A673 (cell line): ENCODE results near the gene KLRC4. TPM values are rescaled to one million over a fixed set of nuclear protein-coding genes. Genes with fewer than 3 reads are reported as not detected.

Experiments
- BruUV-seq: library from RNA; stranded (reverse); fragments of 400-500 nt; replicated peaks from 2 replicates; lab custom pipeline; 2021; lab: Mats Ljungman, UMichigan
- CTCF ChIA-PET: fragments of 300-600 bp; sonication (Branson Sonifier 250); formaldehyde crosslinking; loops from one replicate; lab custom pipeline; 2022; ENCODE audit warnings: antibody characterized with exemption; lab: Charles Lee
- POLR2A ChIA-PET: fragments of 300-600 bp; sonication (Branson Sonifier 250); formaldehyde crosslinking; loops from one replicate; lab custom pipeline; 2022; ENCODE audit warnings: antibody characterized with exemption; ENCODE audit not compliant: low non-redundant PET; lab: Charles Lee
- DNase-seq: peaks from one replicate; pipeline ENCODE4 v3.0.0-alpha.2; 2015; ENCODE audit warnings: low spot score
- H3K27ac ChIP-seq: fragments of 200-600 bp; sonication (generic); 2 replicates; pipeline ENCODE4 v1.5.1; 2016; ENCODE audit warnings: mixed run types, low read depth, mild to moderate bottlenecking, mixed read lengths, antibody characterized with exemption, low read length; ENCODE audit not compliant: poor library complexity, severe bottlenecking
- H3K27me3 ChIP-seq: fragments of 200-600 bp; sonication (generic); replicated peaks from 2 replicates; pipeline ENCODE4 v1.6.1; 2017; ENCODE audit warnings: mixed run types, low read depth, mild to moderate bottlenecking, mixed read lengths, antibody characterized with exemption, low read length; ENCODE audit not compliant: insufficient read depth, poor library complexity
- H3K36me3 ChIP-seq: fragments of 200-600 bp; sonication (generic); 2 replicates; pipeline ENCODE4 v1.6.1; 2016; ENCODE audit warnings: mixed run types, mild to moderate bottlenecking, mixed read lengths, antibody characterized with exemption, low read length; ENCODE audit not compliant: insufficient read depth, poor library complexity, severe bottlenecking
- H3K4me1 ChIP-seq: fragments of 200-600 bp; sonication (generic); 2 replicates; pipeline ENCODE4 v1.6.1; 2017; ENCODE audit warnings: mixed run types, mild to moderate bottlenecking, mixed read lengths, antibody characterized with exemption, low read length; ENCODE audit not compliant: insufficient read depth, poor library complexity, severe bottlenecking
- H3K4me3 ChIP-seq: fragments of 200-600 bp; sonication (generic); 2 replicates; pipeline ENCODE4 v1.5.1; 2016; ENCODE audit warnings: low read depth, mixed run types, mild to moderate bottlenecking, mixed read lengths, low read length; ENCODE audit not compliant: poor library complexity, severe bottlenecking
- H3K9me3 ChIP-seq: fragments of 200-600 bp; sonication (generic); 2 replicates; pipeline ENCODE4 v1.6.1; 2016; ENCODE audit warnings: mixed run types, low read depth, mild to moderate bottlenecking, mixed read lengths, antibody characterized with exemption, low read length; ENCODE audit not compliant: poor library complexity, severe bottlenecking
- CTCF ChIP-seq: fragments of 300-800, 200-600 bp; sonication (generic); conservative IDR thresholded peaks from 2 replicates; pipeline ENCODE4 v1.5.1; 2017; ENCODE audit warnings: low read depth, mild to moderate bottlenecking, antibody characterized with exemption, low read length, moderate library complexity, mixed read lengths
- EZH2 ChIP-seq: fragments of 200-600 bp; sonication (generic); IDR thresholded peaks from 2 replicates; pipeline ENCODE4 v1.6.1; 2017; ENCODE audit warnings: borderline replicate concordance, low read depth, mild to moderate bottlenecking, mixed read lengths, antibody characterized with exemption, low read length; ENCODE audit not compliant: poor library complexity, severe bottlenecking
- intact Hi-C: fragments of 100-400 bp; cut with micrococcal nuclease; formaldehyde crosslinking; loops from one replicate; pipeline ENCODE4 v1.10.0; 2022; ENCODE audit not compliant: unreplicated experiment
- total RNA-seq: library from RNA; stranded (reverse); gene quantifications from 2 replicates; pipeline ENCODE4 v1.2.3, GENCODE V29; 2021

KLRC4 gene
- total RNA-seq, 1 experiment from 2014 or later: not detected

GRCh38 chr12:10455766-10456165 is 46.2 kb upstream of the KLRC4 start:
- Histone ChIP-seq H3K27me3 (no peaks in the 10 kb centered on the region), H3K36me3 (no peaks in the 10 kb centered on the region), H3K27ac (no peak overlapping the region), H3K9me3 (no peaks in the 10 kb centered on the region), H3K4me3 (no peak overlapping the region), H3K4me1 (no peaks in the 10 kb centered on the region)
- BruUV-seq: no TSS peak
- ChIA-PET POLR2A (no interaction called here), CTCF (no interaction called here)
- intact Hi-C loops: no loop called here
- no peak for DNase-seq
- TF ChIP-seq EZH2 (no peak), CTCF (no peak)

- Histone ChIP-seq H3K4me3 (no peak overlapping the region), H3K4me1 (no peaks in the 10 kb centered on the region), H3K36me3 (no peaks in the 10 kb centered on the region), H3K27me3 (no peaks in the 10 kb centered on the region), H3K9me3 (no peaks in the 10 kb centered on the region), H3K27ac (no peak overlapping the region)
- intact Hi-C loops: no loop called here
- TF ChIP-seq EZH2 (no peak), CTCF (no peak)
- DNase-seq: no peak
- ChIA-PET CTCF (no interaction called here), POLR2A (no interaction called here)
- no TSS peak for BruUV-seq
Observed at GRCh38 chr12:10454531-10454930, 45.0 kb upstream of the KLRC4 start.

- Histone ChIP-seq H3K27me3 (no peaks in the 10 kb centered on the region), H3K27ac (no peak within 1 kb of the TSS), H3K9me3 (no peaks in the 10 kb centered on the region), H3K36me3 (no peaks in the 10 kb centered on the region), H3K4me3 (no peak within 1 kb of the TSS), H3K4me1 (no peaks in the 10 kb centered on the region)
- no peak for DNase-seq
- no TSS peak for BruUV-seq
- intact Hi-C loops: no loop called here
- POLR2A ChIA-PET: interaction anchor here (0.7 kb wide), 1 partner anchor 86 kb away, joined by 3 read pairs; no protein-coding TSS in a partner anchor
- CTCF ChIA-PET: no interaction called here
- TF ChIP-seq CTCF (no peak), EZH2 (no peak)
Observed at GRCh38 chr12:10453156-10453555, 43.6 kb upstream of the KLRC4 start, which contains the start of gene KLRC1. TSS of gene KLRC1 (minus strand) at chr12:10453377. CDS start at chr12:10451156, 2,221 bp downstream.
